GM12874 (cell line): Measurements from ENCODE around the gene TXNDC8.

ENCODE experiments used
- TF ChIP-seq, protein P1 (sequence below): IDR thresholded peaks from 2 replicates; pipeline ENCODE4 v1.5.1; 2011; ENCODE audit warnings: low read depth, mild to moderate bottlenecking, control low read depth, low read length, moderate library complexity; ENCODE audit not compliant: insufficient read depth

TXNDC8 gene

DNA sequence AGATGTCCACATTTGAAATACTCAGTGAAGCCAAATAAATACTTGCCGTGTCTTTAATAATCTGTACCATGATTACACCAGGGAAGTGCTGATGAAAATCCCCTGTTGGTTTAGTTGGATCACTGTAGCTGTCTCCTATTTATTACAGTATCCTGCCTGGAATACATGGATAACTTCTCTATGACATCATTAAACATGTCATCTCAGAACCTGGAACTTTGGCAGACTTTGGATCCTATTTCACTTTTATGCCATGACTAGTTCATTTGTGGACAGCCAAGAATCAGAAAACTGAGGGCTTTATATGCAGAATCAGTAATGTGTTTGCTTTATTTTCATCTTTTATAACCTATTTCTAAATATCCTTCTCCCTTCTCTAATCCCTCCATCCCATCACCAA is at the start of gene TXNDC8:
TSS of gene TXNDC8 (minus strand) at position 137 of the 400 bp plus-strand sequence.
- TF ChIP-seq, protein P1, sequence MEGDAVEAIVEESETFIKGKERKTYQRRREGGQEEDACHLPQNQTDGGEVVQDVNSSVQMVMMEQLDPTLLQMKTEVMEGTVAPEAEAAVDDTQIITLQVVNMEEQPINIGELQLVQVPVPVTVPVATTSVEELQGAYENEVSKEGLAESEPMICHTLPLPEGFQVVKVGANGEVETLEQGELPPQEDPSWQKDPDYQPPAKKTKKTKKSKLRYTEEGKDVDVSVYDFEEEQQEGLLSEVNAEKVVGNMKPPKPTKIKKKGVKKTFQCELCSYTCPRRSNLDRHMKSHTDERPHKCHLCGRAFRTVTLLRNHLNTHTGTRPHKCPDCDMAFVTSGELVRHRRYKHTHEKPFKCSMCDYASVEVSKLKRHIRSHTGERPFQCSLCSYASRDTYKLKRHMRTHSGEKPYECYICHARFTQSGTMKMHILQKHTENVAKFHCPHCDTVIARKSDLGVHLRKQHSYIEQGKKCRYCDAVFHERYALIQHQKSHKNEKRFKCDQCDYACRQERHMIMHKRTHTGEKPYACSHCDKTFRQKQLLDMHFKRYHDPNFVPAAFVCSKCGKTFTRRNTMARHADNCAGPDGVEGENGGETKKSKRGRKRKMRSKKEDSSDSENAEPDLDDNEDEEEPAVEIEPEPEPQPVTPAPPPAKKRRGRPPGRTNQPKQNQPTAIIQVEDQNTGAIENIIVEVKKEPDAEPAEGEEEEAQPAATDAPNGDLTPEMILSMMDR, result no peak

DNA sequence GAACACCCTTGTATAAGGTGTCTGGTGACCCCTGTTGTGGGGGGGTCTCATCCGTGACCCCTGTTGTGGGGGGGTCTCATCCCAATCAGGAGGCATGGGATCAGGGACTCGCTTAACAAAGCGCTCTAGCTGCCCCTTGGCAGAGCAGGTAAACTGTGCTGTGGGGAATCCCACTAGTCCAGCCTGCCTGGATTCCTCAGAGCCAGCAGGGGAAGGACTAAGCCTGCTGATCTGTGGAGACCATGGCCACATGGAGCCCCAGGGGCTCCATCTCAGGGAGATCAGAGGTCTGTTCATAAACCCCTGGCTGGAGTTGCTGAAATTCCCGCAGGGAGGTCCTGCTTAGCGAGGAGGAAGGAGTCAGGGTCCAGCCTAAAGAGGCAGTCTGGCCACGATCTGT is 45.8 kb upstream of the TXNDC8 start:
- TF ChIP-seq, protein P1, result no peak

DNA sequence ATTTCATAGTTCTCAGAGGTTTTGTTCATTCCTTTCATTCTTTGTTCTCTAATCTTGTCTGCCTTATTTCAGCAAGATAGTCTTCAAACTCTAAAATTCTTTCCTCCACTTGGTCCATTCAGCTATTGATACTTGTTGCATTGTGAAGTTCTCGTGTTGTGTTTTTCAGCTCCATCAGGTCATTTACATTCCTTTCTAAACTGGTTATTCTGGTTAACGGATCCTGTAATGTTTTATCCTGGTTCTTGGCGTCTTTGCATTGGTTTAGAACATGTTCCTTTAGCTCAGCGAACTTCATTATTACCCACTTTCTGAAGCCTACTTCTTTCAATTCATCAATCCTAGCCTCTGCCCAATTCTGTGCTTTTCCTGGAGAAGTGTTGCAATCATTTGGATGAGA is 45.1 kb upstream of the TXNDC8 start:
- TF ChIP-seq, protein P1, result no peak

DNA sequence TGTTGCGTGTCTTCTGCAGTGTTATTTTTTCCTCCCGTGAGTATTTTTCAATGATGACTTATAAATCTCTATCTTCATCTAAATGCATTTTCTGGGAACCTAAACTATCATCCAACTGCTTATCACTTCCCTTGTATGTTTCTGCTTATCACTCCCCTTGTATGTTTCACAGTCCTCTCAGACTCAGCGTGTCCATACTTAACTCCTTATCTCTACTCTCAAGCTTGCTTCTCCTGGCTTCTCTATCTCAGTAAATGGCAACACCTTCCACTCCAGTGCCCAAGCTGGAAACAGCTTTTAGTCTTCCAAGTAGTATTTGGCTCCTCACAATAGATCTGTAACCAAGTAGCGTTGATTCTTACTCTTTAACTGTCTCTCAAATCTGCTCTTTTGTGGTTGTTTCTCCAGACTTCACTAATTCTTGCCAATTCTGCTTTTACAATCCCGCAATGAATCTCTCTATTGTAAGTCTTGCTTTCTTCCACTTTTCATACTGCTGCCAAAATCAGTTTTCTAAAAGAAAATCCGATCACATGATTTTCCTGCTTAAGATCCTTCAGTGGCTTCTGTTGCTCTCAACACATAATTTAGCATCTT is 33.8 kb upstream of the TXNDC8 start:
- TF ChIP-seq, protein P1, result no peak

DNA sequence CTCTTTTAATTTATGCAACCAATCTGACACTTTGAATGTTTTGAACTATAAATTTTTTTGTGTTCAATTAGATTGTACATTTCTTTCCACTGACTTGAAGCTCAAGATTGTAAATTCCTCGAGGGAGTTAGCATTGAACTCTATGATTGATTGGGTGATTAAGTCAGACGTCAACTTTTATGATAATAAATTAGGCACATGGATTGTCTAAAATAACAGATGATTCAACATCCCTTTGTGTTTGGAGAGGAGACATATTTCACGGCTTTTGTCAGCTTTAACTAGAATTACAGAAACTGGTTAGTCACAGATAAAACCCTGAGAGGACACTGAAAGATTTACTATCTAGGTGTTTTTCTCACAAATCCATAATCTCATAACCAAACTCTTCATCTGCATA is 32.7 kb upstream of the TXNDC8 start:
- TF ChIP-seq, protein P1, result no peak

DNA sequence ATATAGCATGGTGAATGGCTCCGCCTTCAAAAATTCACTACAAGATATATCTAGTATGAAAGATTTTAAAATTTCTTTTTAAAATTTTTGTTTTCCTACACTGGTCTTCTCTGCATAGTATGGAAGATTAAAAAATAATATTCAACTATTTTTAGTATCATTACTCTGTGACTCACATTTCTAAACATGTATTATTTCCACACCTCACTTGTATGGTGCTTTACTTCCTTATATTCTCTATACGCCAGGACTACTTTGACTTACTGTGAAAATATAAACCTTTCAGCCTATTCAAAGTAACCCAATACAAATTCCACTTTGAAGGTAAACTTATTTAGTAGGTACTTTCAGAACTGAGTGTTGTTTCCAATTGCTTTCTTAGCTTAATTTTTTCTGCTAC is 26.8 kb upstream of the TXNDC8 start:
- TF ChIP-seq, protein P1, result no peak

DNA sequence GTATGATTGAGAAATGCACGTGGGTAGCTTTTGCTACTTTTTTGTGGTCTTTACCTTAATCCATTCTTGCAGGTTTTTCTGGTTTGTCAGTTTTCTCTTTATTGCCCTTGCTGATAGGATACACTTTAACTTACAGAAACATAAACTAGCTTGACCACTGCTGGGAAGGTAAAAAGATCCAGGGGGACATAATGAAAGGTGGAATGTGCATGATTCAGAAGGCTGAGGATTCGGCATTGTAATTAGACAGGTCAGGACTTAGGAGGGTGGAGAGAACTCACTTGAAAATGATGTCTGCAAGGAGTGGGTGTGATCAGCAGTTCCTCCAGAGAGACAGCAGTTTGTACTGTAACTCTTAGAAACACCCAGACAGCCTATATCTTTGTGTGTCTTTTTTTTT is 19.8 kb upstream of the TXNDC8 start:
- TF ChIP-seq, protein P1, result no peak
